GM21423 (cell line): ENCODE results near the gene TOMT.

Experiments used
- ATAC-seq: cut with Tn5 transposase; IDR thresholded peaks from one replicate; pipeline ENCODE4 v1.9.1; 2021; ENCODE audit warnings: mild to moderate bottlenecking, moderate library complexity; ENCODE audit not compliant: unreplicated experiment

Gene TOMT

DNA sequence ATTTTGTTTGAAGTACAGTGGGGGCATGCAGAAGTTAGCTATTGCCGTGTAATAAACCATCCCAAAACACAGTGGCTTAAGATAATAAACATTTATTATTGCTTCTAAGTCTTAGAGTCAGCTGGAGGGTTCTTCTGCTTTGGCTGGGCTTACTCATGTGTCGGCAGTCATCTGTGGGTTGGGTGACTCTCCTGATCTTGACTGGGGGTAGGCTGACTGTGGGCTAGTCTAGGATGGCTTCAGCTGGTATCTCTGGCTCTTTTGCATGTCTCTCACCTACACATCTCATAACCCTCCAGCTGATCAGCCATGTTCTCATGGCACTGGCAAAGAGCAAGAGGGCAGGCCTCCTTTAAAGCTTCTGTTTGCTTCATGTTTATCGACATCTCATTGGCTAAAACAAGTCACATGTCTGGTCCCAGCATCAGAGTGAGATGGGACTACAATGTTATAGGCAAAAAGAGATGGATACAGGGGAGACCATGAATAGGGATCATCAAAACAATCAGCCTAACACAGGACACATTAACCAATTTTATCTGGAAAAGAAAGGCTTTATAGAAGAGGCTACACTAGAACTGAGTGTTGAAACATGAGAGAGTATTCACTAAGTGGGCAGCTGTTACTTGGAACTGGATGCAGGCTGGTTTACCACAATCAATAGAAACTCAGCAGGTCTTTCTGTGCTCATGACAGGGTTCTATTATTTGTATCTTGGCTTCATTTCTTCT lies 19.9 kb upstream of the TOMT start:
- no peak for ATAC-seq

DNA sequence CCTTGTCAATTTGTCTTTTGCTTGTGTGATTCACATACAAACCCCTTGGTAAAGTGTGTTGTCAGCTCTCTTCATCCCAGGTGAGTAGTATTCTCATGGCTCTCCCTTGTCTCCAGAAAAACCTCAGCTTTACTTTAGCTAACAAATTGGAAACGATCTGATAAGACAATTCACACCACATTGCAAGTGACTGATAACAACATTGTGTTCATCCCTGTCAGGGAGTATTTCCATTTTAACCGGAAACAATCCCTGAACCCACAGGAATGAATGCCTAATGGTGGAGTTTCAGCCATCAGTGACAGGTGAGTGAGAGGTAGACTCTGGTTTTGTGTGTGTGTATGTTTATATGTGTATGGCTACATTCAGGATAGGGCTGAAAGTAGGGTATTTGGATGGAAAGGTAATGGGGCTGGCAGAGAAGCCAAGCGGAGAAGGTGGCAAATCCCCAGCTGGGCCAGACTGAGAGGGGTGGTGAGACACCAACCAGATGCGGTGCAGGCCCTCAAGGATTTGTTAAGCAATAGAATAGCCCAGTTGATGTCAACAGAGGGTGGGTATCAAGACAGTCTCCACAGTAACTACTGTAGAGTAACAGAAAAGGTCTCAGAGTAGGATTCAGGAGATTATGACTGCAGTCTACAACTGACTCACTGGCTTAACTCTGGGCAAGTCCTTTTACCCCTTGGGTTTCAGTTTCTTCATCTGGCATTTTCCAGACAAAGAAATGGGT lies 17.5 kb upstream of the TOMT start:
- no peak for ATAC-seq

DNA sequence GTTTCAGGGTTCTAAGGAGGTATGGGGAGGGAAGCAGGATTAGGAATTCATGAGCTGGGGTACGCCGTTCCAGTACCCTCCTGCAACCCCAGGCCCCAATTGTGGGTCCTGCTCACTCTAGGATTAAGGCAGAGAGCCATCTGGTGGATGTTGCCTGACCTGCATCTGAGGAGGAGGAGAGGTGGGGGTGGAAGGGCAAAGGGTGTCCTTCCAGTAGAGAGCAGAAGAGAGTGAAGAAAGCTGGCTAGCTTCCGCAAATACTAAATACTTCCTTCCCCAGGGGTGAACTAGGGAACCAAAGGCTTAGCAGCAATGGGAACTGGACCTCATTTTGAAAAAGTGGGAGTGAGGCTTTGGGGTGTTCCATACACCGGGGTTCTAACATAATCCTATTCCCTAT lies 14.4 kb upstream of the TOMT start:
- no peak for ATAC-seq

DNA sequence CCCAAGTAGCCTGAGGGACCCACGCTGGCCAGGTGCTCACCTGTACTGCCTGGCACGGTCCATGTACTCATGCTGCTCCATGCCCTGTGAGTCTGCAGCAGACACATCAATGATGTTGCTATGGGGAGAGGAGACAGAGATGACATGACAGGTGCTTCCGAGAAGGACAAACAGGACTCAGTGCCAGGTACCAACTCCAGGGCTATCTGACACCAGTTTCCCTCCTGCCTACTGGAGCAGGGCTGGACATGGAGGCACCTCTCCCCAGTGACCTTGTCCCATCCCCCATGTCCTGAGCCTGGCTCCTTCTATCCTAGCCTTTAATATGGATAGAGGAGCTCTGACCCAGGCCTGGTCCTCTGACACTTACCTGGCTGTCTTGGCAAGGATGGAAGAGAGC lies 7.0 kb upstream of the TOMT start:
- ATAC-seq: no peak

DNA sequence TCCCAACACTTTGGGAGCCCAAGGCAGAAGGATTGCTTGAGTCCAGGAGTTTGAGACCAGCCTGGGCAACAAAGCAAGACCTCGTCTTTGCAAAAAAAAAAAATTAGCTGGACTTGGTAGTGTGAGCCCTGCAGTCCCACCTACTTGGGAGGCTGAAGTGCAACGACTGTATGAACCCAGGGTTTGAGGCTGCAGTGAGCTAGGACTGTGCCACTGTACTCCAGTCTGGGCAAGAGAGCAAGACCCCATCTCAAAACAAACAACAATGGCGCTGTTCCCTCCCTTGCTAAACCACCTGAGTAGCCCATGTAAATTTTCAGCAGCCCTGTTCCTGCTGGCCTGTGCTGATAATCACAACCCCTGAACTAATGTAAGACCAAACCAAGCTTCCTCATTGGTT lies 5.7 kb upstream of the TOMT start:
- ATAC-seq: no peak

DNA sequence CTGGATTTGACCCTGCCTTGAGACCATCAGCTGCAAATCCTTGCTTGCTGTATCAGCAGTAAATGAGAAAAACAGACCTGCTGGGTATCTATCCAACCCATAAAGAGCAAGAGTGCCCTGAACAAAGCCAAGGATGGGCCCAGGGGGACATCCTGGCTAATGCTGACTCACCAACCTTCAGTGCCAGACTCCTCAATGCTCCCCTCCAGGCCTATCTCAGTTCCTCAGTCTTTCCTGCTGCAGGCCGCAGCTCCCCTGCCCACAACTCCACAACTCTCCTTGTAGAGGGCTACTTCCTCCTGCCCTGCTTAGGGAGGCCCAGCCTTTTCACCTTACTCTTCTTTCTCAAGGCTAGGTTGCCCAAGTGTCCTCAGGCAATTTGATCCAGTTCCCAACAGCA lies 5.3 kb upstream of the TOMT start:
- ATAC-seq: no peak

DNA sequence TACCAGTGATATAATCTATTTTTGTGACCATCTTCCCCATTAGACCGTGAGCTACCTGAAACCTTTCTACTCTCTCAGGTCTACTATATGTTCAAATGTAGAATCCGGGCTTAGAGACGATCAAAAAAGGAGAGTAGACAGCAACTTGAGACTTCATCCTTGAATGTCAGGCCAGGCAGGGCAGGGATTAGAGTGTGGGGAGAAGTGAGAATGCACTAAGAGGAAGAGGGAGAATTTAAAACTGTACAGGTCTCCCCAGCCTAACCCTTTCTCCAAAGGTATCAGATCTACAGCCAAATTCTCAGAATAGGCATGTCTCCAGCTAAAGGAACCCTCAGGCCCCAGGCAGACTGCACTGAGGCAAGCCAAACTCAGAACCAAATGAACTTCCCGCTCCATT lies 3.6 kb upstream of the TOMT start:
- no peak for ATAC-seq

DNA sequence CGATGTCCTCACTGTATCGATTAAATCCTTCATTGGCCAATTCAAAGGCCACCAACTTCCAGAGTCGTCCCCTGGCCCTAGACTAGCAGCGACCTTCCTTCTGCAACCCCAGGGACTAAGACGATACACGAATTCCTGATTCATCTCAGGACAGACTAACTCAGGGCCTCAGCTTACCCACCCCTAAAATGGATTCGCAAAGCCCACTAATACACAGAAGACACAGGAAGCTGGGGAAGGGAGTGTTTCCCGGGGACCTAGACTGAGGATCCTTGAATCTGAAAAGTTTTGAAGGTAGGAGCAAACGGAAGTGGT lies 3.1 kb upstream of the TOMT start:
- ATAC-seq: no peak

DNA sequence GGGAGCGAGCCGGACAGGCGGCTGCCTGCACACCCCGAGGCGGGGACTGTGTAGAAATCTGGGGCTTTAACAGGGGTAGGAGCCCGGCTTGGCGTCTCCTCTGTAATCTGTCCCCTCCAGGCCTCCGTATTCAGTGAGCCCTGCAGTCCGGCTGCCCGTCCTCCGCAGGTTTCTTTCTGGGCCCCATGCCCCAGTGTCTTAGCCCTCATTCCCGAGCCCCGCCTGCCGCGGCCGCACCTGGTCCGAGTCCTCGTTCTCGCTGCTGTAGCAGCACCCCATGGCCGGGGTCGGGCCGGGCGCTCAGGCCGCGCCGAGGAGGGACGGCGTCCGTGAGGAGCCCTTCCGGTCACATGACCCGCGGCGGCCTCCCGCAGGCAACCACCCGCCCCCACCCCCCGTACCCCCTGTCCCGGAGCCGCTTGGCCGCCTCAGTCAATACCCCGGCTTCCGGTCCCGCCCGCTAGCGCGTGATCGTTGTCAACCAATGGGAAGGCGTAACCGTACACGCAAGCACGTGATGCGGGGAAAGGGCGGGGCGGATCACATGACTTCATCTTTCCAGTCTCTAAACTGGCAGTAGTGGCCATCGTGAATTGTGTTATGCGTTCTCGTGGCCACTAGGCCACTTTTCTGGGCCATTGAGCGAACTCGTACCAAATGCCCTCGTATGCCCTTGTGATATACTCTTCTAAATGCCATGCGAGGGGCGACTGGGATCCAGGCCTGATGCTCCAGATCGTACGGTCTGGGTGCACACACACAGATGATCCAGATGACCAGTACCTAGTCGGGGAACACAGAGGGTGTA lies 2.6 kb upstream of the TOMT start, which contains the start of gene LAMTOR1:
Gene LAMTOR1 (minus strand): TSS at position 352 of the 808 bp plus-strand sequence. CDS start 73 bp downstream, at position 279.
- ATAC-seq: peak; percentile 88

DNA sequence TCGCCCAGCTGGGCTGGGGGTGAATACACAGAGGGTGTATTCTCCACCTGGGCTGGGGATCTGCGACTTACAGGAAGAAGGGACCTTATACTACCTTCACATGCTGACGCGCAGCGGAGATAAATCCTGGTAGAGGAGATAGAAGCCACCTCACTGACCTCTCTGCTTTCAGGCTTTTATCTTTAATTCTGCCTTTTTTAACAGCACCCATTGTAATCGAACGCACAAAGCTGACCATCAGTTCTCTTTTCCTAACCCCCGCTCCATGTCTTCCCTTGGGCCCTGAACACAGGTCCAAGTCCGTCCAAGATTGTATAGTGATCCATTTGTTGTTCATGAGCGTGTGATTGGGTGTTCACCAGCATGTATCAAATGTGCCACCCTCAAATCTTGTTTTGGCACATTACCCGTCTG lies 2.0 kb upstream of the TOMT start:
- ATAC-seq: no peak

DNA sequence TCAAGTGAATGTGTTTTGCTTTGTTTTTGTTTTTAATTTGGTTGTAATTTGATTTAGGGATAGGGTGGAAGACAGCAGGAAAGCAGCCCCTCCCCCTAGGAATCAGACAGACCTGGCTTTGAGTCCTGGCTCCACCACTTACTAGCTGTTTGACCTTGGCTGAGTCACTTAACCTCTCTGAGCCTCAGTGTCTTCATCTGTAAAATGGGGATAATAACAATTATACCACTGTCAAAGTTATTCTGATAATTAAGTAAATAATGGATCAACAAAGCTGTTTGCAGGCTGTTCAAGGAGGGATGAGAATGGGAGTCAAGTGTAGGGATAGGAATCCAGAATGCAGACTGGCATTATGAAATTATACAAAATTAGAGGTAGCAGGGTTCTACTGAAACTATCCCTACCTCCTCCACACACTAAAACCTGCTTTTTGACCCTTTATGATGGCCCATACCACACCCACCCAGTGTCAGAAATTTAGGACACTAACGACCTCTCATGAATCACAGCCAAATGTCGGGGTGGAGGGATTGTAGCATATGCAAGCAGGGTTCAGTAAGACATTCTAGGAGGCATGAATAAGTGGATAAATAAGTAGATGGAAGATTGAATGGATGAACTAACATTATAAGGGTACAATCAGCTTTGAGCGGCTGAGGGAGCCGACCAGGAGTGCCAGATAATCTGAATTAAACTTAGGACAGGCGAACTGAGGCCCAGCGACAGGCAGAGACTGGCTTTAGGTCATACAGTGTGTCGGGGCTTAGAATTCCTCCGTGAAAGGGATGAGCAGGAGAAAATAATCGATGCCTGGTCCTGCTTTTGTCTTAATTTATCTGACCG lies 5.8 kb downstream of the TOMT start:
- no peak for ATAC-seq

DNA sequence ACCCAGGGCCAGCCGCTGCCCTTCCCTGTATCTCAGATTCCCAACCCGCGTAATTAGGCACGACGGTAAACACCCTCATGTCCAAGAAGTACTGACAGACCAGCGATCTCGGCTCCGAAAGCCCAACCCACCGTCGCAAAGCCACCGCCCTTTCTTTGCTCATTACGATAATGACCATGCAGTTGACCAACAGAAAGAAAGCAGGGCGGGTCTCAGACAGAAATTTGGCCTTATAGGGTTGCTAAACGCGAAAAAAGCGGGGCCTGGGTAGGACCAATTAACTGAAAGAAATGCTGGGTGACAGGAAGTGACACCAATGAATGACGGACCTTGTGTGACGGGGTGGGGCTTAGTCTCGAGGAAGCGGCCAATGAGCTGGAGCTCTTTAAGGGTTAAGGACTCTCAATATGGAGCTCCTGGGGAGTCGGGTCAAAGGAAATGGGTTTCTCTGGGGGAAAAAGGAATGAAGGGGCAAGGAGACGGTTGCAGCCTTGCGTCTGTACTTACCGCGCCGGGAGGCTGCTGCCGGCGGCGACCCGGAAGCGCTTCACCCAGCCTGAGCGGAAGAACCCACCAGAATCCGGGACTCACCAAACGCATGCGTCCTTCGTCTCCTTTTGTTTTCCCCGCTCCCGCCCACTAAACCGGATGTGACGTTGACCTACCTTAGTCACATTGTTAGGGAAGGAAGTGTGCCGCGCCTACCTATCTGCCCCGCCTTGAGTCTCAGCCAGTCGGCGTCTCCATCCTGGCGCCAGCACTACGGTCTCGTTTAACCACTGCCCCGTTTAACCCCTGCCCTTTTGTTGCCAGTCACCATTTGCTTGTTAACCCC lies 6.6 kb downstream of the TOMT start, which contains the start of gene ANAPC15:
Gene ANAPC15 (minus strand): TSS at position 553 of the 835 bp plus-strand sequence. CDS start 1,419 bp downstream, outside the sequence.
- peak; percentile 85 for ATAC-seq

DNA sequence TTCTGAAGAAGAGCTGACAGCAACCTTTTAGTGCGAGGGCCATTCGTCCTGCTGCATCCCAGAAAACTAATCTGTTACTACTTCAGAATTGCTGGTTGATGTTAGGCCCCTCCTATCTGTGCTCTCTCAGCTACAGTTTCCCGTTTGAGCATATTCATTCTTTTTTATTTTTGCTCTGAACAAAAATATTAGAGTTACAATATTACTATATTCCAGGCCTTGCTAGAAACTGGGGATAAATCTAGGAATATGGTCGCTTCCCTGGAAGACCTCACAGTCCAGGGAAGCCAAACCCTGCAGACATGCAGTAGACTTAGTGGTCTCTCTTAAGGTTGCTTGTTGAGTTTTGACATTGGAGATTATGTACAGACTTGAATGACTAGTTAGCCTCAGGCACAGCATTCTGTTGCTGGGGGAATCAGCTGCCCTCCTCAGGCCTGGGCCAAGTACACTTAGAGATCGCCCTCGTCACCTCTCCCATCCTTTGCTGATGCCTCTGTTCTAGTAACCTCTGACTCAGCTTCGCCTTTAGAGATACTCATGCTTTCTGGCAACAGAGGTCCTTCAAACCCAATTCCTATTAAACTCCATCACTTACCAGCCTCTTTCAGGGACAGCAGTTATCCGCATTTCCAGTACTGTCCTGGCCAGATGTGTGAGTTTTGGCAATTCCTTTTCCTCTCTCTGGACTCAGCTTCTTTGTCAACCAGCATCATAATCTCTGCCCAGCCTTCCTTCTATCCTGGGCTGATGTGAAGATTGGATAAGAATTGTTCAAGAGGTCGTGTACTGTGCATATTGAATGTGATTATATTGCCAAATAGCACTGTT lies 7.5 kb downstream of the TOMT start:
- no peak for ATAC-seq

DNA sequence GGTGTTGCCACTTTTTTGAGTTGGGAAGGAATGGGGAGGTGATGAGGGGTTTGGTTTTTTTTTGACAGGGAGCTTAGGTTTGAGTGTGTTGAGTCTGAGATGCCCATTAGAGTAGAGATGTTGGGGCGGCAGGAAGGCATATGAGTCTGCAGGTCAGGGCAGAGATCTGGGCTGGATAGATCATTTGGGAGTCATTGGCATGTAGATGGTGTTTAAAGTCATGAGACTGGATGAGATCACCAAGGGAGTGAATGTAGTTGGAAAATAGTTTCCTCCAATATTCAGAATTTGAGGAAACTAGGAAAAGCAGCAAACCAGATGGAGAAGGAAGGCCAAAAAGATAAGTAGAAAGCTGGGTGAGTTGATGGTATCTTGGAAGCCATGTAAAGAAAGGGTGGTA lies 8.8 kb downstream of the TOMT start:
- no peak for ATAC-seq

DNA sequence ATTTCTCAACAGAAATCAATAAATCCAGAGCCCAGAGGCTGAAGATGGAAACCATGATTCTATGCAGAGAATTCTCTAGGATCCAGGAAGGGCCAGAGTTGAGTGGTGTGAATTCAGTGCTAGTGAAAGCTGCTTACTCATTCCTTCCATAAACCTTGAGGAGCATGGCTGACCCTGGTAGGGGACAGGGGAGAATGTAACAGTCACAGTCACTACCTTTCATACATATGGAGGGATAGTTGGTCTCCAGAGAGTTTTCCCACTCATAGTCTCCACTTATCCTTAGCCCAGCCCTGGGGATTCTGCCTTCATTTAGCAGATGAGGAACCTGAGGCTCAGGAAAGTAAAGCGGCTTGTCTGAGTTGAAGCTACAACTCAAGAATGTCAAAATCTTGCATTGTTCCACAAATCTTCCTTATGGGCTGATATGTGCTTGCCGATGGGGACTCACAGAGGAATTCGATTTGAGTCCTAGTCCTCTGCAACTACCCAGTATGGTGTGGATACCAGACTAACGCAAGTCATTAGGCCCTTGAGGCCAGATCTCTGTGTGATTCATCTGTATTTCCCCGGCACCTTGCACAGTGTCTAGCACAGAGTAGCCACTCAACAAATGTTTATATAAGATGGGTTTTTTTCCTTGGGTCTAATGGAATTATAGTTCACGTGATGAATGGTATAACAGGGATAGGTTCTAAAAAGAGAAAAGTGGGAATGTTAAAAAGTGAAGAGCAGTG lies 10.5 kb downstream of the TOMT start:
- no peak for ATAC-seq

DNA sequence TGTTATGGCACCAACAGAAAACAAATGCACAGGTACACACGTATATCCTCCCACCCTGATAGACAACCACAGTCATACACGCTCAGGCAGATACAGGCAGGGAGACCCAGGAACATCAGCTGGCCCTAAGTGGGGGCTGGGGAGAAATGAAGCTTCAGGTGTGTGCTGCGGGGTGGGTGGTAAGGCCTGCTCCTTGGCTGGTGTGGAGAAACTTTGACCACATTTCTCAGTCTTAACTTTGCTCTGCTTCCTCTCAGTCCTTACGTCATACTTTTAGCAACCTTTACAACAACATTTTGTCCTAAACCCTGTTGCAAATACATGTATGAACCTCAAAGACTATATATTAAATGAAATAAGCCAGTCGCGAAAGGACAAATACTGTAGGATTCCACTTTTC lies 13.5 kb downstream of the TOMT start:
- no peak for ATAC-seq

DNA sequence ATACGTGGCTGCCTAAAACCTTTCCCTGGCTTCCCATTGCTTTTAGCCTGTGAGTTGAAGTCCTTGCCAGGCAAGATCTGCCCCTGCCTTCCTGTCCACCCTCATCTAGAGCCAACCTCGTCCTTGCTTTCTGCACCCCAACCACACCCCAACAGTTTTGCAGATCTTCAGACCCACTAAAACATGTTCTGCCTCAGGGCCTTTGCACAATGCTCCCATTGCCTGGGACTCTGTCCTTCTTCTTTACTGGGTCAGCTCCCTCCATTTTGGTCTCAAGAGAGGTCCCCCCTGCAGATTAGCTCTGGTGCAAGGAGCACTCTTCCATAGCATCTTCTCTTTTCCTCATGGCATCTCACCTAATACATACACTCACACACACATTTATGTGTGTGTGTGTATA lies 15.2 kb downstream of the TOMT start:
- ATAC-seq: no peak

DNA sequence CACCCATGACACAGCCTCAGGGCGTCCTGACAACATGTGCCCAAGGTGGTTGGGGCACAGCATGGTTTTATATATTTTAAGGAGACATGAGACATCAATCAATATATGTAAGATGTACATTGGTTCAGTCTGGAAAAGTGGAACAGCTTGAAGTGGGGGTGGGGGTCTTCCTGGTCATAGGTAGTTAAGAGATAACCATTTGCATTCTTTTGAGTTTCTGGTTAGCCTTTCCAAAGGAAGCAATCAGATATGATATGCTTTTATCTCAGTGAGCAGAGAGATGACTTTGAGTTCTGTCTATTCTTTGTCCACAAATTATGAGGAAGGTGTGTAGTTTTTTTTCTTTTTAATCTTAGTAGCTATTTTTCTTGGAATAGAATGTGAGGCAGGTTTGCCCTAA lies 16.9 kb downstream of the TOMT start:
- ATAC-seq: no peak
